SH-SY5Y (cell line): ENCODE measurements around the gene NOD1.
A peak's percentile ranks its signal among the peaks of the same experiment; 100 is the strongest.

ENCODE experiments used
- GATA2 ChIP-seq: IDR thresholded peaks from 2 replicates; pipeline ENCODE4 v1.6.1; 2011; ENCODE audit warnings: mild to moderate bottlenecking, low read depth, low read length
- GATA3 ChIP-seq: IDR thresholded peaks from 2 replicates; pipeline ENCODE4 v1.6.1; 2011; ENCODE audit warnings: low read depth, mild to moderate bottlenecking, low read length, moderate library complexity

Gene NOD1, protein sequence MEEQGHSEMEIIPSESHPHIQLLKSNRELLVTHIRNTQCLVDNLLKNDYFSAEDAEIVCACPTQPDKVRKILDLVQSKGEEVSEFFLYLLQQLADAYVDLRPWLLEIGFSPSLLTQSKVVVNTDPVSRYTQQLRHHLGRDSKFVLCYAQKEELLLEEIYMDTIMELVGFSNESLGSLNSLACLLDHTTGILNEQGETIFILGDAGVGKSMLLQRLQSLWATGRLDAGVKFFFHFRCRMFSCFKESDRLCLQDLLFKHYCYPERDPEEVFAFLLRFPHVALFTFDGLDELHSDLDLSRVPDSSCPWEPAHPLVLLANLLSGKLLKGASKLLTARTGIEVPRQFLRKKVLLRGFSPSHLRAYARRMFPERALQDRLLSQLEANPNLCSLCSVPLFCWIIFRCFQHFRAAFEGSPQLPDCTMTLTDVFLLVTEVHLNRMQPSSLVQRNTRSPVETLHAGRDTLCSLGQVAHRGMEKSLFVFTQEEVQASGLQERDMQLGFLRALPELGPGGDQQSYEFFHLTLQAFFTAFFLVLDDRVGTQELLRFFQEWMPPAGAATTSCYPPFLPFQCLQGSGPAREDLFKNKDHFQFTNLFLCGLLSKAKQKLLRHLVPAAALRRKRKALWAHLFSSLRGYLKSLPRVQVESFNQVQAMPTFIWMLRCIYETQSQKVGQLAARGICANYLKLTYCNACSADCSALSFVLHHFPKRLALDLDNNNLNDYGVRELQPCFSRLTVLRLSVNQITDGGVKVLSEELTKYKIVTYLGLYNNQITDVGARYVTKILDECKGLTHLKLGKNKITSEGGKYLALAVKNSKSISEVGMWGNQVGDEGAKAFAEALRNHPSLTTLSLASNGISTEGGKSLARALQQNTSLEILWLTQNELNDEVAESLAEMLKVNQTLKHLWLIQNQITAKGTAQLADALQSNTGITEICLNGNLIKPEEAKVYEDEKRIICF

DNA sequence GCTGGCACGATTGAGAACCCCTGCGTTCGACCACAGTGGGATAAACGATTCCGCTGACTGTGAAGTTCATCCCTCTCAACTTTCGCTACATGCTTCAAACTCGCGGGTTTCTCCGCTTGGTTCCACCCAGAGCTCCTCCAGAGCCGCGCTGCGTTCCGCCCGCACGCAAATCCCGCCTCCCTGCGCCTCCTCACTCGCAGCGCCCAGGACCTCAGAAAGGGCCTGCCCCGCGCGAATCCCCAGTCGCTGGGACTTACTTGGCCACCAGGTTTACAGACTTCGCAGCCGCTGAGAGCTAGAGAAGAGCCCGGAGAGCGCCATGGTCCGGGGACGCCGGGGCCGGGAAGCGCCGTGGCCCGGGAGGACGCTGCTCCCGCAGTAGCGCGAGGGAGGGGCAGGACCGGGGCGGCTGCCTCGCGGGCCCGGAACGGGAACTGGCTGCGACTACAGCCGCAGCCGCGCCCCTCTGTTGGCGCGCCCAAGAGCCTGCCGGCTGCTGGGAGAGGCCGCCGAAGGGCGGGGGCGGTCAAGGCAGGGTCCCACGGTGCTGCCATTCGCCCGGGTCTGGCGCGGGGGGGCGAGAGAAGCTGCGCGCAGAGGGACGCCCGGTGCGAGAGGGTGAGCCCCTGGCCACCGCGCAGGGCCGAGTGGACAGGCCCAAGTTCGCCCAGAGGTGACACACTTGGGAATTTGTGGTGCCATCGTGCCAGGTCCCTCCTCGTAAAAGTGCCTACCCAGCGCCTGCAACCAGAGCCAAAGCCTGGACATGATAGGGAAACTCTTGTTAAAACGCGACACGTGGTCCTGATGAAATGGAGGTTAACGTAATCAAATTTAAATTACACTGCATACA is at the start of gene NOD1:
Gene NOD1, minus strand, starts transcription at position 436 of the 853 bp plus-strand sequence. CDS start 21,863 bp downstream, outside the sequence.
- TF ChIP-seq GATA3, result no peak
- no peak for TF ChIP-seq GATA2

DNA sequence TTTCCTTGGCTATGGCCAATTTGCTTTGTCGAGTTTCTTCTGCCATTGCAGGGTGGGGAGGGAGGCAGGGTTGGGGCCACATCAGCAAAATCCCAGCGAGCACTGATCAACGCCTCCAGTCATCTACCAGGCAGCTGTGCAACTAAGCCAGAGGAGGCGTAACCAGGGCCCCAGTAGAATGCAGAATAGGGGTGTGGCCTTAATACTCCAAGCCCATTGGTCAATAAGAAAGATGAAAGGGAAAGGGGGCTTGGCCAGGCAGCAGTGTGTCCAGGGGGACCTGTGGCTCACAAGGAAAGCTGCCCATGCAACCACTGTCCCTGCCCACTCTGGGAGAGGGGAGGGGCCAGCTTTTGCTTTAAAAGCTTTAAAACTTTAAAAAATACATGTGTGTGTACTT is 47.6 kb upstream of the NOD1 start:
- no peak for TF ChIP-seq GATA3
- no peak for TF ChIP-seq GATA2

DNA sequence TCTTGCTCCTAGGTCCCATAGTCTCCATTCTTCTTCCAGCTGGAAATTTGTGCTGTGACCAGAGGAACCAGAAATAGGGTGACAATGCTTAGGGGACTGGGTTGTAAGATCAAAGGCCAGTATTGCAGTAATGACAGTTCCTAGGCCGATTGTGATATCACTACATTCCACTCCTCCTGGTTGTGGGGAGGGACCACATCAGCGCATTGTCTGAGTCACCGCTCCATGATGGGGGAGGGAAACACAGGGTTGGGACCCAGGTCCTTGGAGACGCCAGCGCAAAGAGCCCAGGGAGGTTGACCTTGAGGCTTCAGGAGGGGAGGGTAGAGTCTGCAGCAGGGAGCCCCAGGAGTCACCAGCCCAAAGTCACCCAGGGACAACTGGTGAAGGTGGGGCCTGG is 46.8 kb upstream of the NOD1 start:
- TF ChIP-seq GATA3, result no peak
- TF ChIP-seq GATA2, result no peak

DNA sequence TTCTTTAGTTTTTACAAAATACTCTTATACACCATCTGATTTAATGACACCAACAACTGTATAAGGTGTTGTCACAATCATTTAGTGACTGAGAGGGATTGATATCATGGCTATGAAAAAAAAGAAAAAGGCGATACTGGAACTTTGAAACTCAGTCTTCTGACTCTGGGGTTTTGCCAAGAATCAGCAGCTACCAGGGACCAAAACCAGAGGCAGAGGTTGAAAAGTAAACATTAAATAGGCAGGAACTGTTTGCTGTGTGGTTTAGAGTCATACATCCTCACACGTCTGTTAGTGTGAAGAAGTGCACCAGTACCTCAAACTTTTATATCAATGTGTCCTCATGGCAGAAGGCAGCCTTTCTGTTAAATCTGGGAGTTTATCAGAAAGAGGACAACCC is 46.0 kb upstream of the NOD1 start:
- no peak for TF ChIP-seq GATA2
- no peak for TF ChIP-seq GATA3

DNA sequence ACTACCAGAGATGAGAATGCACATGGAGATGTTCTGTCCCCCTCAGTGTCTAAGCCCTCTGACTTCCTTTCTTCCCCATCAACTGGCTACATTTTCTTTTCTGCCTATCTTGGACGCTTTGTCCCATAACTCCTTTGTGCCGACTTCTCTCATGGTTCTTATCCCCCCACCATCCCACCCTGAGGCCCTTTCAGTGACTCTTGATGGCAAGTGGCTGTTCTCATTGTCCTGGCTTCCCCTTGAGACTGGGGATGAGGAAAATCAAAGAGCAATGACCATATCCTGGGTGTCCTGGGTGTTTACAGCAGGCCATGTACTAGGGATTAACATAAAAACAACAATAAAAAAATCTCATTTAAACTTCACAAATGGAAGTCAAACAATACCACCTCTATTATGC is 44.9 kb upstream of the NOD1 start:
- TF ChIP-seq GATA3 (no peak), GATA2 (no peak)

DNA sequence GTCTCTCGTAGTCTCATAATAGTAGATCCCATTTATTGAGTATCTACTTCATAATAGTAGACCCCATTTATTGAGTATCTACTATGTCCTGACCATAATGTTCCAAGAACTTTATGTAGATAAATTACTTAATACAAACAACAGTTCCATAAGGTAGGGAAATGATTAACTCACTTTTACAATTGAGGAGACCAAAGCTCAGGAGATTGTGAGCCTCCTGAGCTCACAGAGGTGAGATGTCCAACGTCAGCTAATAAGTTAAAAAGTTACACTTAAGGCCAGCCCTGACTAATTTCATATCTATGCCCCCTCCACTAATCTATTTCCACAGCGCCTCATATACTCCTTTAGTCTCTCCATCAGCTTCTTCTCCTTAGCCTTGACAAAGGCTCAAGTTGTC is 43.6 kb upstream of the NOD1 start:
- TF ChIP-seq GATA2 (no peak), GATA3 (no peak)

DNA sequence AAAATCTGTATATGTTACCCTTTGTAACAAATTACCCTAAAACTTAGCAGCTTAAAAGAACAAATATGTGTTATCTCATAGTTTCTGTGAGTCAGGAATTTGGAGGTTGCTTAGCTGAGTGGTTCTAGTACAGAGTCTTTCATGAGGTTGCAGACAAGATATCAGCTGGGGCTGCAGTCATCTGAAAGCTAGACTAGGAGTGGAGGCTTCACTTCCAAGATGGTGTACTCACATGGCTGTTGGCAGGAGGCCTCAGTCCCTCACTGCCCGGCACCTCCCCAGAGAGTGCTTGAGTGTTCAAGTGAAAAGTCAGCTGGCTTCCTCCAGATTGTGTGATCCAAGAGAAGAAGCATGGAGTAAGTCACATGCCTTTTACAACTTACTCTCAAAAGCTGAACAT is 42.9 kb upstream of the NOD1 start:
- TF ChIP-seq GATA2 (no peak), GATA3 (no peak)

DNA sequence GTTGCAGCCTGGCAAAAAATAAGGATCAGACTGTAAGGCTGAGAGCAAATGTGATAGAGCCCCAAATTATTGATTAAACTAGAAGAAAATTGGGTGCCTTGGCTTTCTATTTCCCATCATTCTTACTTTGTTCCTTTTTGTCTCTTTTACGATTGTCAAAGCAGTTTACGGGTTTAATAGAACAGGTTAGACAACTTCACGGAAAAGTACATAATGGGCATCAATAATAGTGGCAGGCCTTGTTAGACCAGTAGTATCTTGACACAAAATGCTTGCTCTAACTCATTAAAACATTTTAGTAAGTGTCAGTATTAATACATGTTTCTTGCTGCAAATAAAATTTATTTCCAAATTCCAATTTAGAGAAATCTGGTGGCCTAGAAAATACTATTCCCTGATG is 40.5 kb upstream of the NOD1 start:
- TF ChIP-seq GATA2, result no peak
- no peak for TF ChIP-seq GATA3

DNA sequence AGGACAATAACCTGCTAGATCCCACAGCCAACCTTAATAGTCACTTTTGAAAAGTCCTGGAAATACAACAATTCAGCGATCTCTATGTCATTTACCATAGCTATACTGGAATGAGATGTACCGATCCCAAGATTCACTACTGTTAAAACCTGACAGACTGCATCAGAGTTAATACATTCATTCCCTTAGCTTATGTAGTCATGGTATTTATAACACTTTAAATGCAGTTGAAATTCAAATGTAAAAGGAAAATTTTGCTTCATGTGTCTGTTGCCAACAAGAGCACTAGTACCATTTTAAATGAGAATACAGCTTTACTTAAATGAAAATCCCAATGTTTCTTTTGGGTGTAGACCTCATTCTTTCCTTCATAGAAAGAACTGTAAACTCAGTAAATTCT is 37.2 kb upstream of the NOD1 start:
- TF ChIP-seq GATA3, result no peak
- TF ChIP-seq GATA2, result no peak

DNA sequence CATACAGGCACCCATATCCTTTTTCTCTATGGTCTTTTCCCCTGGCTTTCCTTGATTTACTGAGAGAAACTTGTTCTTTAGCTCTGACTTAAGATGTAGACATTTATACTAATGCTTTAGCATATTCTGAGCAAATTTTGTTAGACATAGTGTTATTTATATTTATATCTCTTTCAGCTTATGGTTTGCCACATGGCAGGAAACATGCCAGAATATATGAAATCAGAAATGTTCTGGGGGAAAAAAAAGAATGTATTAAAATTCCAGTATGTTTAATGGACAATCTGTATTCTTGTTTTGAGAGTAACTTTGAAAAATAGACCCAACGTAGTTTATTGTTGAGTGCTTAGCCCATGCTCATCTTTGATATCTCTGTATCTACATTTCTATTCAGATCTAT is 36.2 kb upstream of the NOD1 start:
- TF ChIP-seq GATA2 (no peak), GATA3 (no peak)

DNA sequence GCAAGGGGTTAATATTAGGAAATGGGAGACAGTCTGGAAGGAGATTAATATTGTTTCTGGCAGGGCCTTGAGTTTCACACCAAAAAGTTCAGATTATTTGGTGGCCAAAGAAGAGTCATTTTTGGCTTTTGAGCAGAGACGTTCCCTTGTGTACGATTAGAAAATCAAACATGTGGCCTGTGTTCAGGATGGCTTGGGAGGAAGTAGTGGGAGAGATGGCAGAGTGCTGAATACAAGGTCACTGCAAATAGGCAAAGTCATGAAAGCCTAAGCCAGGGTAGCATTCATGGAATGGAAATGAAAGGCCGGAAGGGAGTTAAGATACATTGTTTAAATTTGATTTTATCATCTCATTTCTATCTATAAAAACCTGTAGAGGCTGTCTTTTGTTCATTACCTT is 35.6 kb upstream of the NOD1 start:
- TF ChIP-seq GATA3 (no peak), GATA2 (no peak)

DNA sequence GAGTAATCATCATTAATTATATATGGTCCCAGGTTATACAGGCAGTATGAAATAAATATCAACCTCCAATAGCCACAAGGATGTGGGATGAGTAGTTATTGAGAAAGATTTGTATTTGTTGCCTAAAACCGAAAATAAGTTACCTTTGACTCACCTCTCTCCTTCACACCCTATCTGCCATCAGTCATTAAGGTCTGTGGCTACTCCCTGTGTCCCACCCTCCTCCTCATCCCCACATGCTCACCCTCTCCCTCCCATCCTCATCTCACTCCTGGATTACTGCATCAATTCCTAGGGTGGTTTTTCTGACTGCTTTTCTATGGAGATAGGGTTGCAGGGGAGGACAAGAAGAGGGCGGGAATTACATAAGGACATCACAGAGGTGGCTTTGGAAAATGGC is 35.2 kb upstream of the NOD1 start:
- TF ChIP-seq GATA2 (no peak), GATA3 (no peak)

DNA sequence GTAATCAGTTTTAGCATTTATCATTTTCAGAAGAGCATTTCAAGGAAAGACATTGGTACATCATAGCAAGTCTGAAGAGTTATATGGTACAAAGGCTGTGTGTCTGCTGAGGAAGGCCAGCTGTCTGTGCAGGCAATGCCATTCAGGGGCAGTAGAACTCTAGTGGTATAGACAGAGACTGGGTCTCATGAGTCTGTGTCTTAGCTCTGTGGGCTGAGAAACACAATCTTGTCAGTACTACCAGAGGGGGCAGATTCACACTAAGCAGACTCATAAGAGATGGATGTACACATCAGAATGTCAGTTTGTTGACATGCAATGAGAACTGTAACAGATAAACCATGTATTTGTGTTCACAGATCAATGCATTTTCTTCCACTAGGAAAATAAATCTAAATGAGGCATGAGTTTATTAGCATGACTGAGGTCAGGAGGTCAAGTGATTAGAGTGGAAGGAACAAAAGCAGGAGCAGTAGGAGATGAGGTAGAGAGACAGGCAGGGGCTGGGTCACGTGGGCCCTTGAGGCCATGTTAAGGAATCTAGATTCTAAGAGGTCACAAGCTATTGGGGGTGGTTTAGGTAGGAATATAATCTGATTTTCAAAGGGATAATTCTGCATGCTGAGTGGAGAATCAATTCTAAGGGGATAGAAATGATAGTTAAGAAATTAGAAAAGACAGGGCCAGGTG is 33.5 kb upstream of the NOD1 start:
- no peak for TF ChIP-seq GATA3

DNA sequence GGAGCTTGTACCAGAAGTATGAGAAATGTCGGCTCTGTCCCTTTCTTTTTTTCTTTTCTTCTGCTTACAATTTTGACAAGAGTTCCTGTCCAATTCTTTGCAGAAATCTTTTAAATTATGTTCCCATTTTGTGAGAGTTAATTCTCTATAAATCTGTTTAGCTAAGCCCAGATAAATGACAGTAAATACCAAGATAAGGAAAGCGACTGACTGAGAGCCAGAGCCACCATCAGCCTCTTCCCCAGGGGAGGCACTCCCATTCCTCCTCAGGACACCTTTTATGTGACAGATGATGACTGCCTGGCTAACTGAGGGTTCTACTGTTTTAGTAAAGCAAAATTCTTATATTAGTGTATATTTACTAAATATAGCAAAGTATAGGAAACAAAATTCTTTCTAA is 32.9 kb upstream of the NOD1 start:
- TF ChIP-seq GATA3 (no peak), GATA2 (peak; percentile 58)
